Measurements from ENCODE around the gene CFAP251.

DNA sequence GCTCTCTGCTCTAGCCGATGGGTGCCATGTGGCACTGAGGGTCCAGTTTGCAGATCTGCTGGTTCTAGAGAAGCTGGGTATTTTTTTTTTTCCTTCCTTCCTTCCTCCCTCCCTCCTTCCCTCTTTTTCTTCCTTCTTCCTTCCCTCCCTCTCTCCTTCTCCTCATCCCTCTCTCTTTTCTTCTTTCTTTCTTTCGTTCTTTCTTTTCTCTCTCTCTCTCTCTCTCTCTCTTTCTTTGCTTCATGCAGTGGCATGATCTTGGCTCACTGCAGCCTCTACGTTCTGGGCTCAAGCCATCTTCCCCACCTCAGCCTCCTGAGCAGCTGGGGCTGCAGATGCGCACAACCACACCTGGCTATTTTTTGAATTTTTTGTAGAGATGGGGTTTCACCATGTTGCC lies 100.5 kb downstream of the CFAP251 start:
- TF ChIP-seq, protein P1, sequence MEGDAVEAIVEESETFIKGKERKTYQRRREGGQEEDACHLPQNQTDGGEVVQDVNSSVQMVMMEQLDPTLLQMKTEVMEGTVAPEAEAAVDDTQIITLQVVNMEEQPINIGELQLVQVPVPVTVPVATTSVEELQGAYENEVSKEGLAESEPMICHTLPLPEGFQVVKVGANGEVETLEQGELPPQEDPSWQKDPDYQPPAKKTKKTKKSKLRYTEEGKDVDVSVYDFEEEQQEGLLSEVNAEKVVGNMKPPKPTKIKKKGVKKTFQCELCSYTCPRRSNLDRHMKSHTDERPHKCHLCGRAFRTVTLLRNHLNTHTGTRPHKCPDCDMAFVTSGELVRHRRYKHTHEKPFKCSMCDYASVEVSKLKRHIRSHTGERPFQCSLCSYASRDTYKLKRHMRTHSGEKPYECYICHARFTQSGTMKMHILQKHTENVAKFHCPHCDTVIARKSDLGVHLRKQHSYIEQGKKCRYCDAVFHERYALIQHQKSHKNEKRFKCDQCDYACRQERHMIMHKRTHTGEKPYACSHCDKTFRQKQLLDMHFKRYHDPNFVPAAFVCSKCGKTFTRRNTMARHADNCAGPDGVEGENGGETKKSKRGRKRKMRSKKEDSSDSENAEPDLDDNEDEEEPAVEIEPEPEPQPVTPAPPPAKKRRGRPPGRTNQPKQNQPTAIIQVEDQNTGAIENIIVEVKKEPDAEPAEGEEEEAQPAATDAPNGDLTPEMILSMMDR (IDR thresholded peaks at IDR 0.05), result no peak
- no peak for TF ChIP-seq POLR2A (IDR thresholded peaks at IDR 0.05)

Measured in lower leg skin (tissue), 3 donors.